Fibroblast of skin of back (primary cell): ENCODE results near the gene HSD17B13.

ENCODE experiments used
- DNase-seq: peaks from one replicate; pipeline ENCODE4 v3.0.0-alpha.2; 2013

The HSD17B13 gene

DNA sequence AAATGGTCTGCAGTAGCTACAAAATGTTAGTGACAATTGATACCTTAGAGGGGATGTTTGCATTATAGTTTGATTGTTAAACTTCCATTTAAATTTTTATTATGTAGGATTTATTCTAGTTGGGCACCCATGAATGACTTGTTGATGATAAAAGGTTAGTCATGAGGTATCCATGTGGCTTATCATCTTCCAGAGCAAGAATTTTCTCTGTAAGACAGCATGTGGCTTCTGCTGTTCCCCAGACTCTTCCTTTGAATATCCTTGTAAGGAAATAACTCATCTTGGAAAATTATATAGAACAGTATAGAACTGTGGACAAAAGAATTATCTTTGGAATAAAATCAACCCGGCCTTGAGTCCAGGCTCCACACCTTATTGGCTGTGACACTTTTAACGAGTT, 62.2 kb downstream of the HSD17B13 start:
- DNase-seq = peak; percentile 7

DNA sequence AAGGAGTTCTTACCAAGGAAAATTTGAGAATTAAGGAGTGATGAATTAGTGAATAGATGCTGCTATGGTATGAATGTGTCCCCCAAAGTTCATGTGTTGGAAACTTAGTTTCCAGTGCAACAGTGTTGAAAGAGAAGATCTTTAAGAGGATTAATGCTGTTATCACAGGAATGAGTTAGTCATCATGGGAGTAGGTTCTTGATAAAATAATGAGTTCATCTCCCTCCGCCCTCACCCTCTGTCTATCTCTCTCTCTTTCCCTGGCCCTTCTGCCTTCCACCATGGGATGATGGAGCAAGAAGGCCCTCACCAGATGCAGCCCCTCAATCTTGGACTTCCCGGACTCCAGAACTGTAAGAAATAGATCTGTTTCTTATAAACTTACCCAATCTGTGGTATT, 64.0 kb downstream of the HSD17B13 start:
- no peak for DNase-seq

DNA sequence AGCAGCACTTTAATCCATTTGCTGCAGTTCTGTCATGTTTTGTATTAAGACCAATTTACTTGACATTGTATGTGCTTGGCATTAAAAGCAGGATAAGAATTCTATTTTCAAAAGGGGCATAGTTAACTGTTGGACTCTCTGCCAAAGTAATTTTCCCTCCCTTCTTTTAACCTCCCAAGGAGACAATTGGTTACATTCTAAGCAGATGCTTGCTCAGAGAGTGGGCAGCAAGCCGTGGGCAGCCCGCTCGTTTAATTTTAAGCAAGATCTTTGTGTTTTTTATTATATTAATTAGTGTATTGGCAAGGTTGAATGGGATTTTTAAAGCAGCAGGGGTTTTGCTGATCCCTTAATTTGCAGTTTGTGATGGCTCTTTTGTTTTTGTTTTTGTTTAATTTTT, 65.2 kb downstream of the HSD17B13 start:
- DNase-seq = no peak

DNA sequence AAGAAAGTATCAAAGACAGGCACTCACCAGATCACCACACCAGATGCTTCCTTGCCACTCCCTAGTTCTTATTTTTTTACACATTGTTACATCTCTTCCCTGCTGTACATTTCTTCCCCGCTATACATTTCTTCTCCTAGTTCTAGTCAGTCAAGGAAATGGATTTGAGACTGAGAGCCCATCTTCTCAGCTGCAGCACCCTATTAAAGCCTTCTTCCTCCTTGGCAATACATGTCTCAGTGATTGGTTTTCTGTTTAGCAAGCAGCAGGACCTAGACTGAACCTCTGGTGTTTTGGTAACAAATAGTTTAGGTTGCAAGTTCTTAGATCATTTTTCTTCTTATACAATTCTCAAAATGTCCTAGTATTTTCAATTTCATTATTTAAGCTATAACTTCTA, 66.9 kb downstream of the HSD17B13 start:
- no peak for DNase-seq
